K562 (cell line): ENCODE results near the gene ANKRD24. TPM values are rescaled to one million over a fixed set of nuclear protein-coding genes. Genes with fewer than 3 reads are reported as not detected.

Experiments
- BACH1 ChIP-seq: fragments of 200-800 bp; sonication (Bioruptor generic); IDR thresholded peaks from 2 replicates; pipeline ENCODE4 v1.6.1; 2016; ENCODE audit warnings: missing genetic modification characterization, missing compliant biosample characterization
- POLR2G ChIP-seq: fragments of 200-400 bp; formaldehyde crosslinking; IDR thresholded peaks from 2 replicates; pipeline ENCODE4 v1.6.1; 2017; ENCODE audit warnings: low read depth, mild to moderate bottlenecking, antibody characterized with exemption, low read length, moderate library complexity
- RBBP5 ChIP-seq: fragments of 200-600 bp; sonication (generic); IDR thresholded peaks from 2 replicates; pipeline ENCODE4 v1.6.1; 2012; ENCODE audit warnings: borderline replicate concordance, mild to moderate bottlenecking, low read length, control low read depth, inconsistent platforms; ENCODE audit not compliant: insufficient read depth, poor library complexity, severe bottlenecking
- SMARCA5 ChIP-seq: fragments of 450-650 bp; IDR thresholded peaks from 2 replicates; pipeline ENCODE4 v1.6.1; 2016
- SMARCE1 ChIP-seq: fragments of 450-650 bp; IDR thresholded peaks from 2 replicates; pipeline ENCODE4 v1.7.1; 2016; ENCODE audit warnings: mild to moderate bottlenecking
- TARDBP ChIP-seq: fragments of 450-650 bp; IDR thresholded peaks from 2 replicates; pipeline ENCODE4 v1.6.1; 2016
- YY1 ChIP-seq, 3 experiments: IDR thresholded peaks; 2 replicates each; pipeline ENCODE4 v1.6.1; 2011; ENCODE audit warnings: low read length in 2 of 3, mild to moderate bottlenecking in 2 of 3, moderate library complexity in 2 of 3, borderline replicate concordance in 1 of 3, control low read depth in 1 of 3, low read depth in 1 of 3; ENCODE audit not compliant: insufficient read depth in 3 of 3, insufficient replicate concordance in 2 of 3, control insufficient read depth in 1 of 3, insufficient read length in 1 of 3; ENCODE audit errors: extremely low read depth in 1 of 3
- ZNF232 ChIP-seq: sonication (generic); formaldehyde crosslinking; IDR thresholded peaks from 2 replicates; pipeline ENCODE4 v1.8.0; 2022; ENCODE audit warnings: mild to moderate bottlenecking, missing genetic modification reagents
- ZNF75A ChIP-seq: fragments of 450-650 bp; formaldehyde crosslinking; IDR thresholded peaks from 2 replicates; pipeline ENCODE4 v1.4.0; 2020; ENCODE audit warnings: mild to moderate bottlenecking
- polyA plus RNA-seq, 8 experiments: library from polyadenylated mRNA; depleted of rRNA in 4 of 8; stranded (reverse) in 5 of 8; unstranded in 3 of 8; fragments of >200 nt; fragmentation: Nextera tagmentation in 2 of 8; fragmentation: Illumina TruSeq in 1 of 8; extraction: Ambion mirVana in 2 of 8; extraction: Trizol in 1 of 8; gene quantifications; 2 replicates each; pipeline versions ENCODE4 v1.2.1 to v1.2.3, GENCODE V29; 2011 to 2014; ENCODE audit warnings: inconsistent platforms in 1 of 8, missing spikeins in 1 of 8
- total RNA-seq, 7 experiments: library from RNA; depleted of rRNA in 6 of 7; stranded (reverse); fragments of >200 nt in 6 of 7; fragmentation: Illumina TruSeq in 2 of 7; extraction: Trizol in 2 of 7; gene quantifications; 2 replicates each; pipeline versions ENCODE4 v1.2.1 to v1.2.3, GENCODE V29; 2011 to 2021; ENCODE audit warnings: low replicate concordance in 1 of 7
- TF ChIP-seq, protein P1 (sequence below): sonication (generic); formaldehyde crosslinking; IDR thresholded peaks from 2 replicates; pipeline ENCODE4 v1.8.0; 2022; ENCODE audit warnings: mild to moderate bottlenecking, missing genetic modification reagents, borderline replicate concordance
- TF ChIP-seq, protein P2 (sequence below): sonication (generic); formaldehyde crosslinking; IDR thresholded peaks from 2 replicates; pipeline ENCODE4 v1.9.0; 2022; ENCODE audit warnings: mild to moderate bottlenecking, missing genetic modification reagents
- TF ChIP-seq, protein P3 (sequence below), 3 experiments: IDR thresholded peaks in 2 of 3; conservative IDR thresholded peaks in 1 of 3; 2 replicates each; pipeline ENCODE4 v1.5.1; 2011 to 2012; ENCODE audit warnings: low read length in 3 of 3, mild to moderate bottlenecking in 3 of 3, control low read depth in 2 of 3, improper control_type of control experiment in 1 of 3, inconsistent platforms in 1 of 3, low read depth in 1 of 3, mixed read lengths in 1 of 3, moderate library complexity in 1 of 3; ENCODE audit not compliant: insufficient read depth in 2 of 3
- TF ChIP-seq, protein P4 (sequence below): sonication (generic); formaldehyde crosslinking; IDR thresholded peaks from 2 replicates; pipeline ENCODE4 v1.8.1; 2023; ENCODE audit warnings: mild to moderate bottlenecking, missing genetic modification reagents
- TF ChIP-seq, protein P5 (sequence below): fragments of 450-650 bp; IDR thresholded peaks from 2 replicates; pipeline ENCODE4 v1.7.0; 2016; ENCODE audit warnings: borderline replicate concordance
- TF ChIP-seq, protein P6 (sequence below): fragments of 200-800 bp; sonication (Bioruptor generic); IDR thresholded peaks from 2 replicates; pipeline ENCODE4 v1.6.1; 2017; ENCODE audit warnings: missing genetic modification characterization, missing compliant biosample characterization

ANKRD24 gene
- total and polyA plus RNA-seq, 9 of the 15 experiments (the other 6 are each of a cell fraction or from before 2014, with no cell fraction given): 0.07 to 0.12 (median 0.09) TPM; not detected in 5

DNA sequence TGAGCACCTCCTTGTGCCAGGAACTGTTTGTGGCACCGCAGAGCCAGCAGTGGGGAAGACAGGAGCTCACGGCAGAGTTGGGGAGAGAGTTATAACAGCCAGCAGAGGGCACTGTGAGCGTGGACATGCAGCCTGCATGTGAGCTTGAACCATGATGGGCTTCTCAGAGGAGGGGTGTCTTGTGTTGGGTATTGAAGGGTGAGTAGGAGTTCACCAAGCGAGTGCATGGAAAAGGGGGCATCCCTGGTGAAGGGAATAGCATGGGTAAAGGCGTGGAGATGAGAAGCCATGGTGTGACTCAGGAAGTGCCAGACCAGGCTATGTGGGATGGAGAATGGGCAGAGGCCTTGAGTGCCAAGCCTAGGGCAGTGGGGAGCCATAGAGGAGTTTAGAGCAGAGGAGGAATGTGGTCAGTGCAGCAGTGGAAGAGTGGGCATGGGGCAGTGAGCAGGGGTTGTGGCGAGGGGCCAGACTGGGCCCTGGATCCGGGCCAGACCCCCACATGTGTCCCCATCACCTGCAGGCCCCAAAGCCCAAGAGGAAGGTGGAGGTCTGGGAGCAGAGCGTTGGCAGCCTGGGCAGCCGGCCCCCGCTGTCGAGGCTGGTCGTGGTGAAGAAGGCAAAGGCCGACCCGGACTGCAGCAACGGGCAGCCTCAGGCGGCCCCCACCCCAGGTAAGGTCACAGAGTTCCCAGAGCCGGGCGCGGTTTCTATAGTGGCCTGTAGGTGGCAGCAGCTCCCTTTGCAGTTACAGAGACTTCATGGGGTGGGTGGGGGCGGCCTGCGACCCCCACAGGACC, 84.8 kb downstream of the ANKRD24 start (continued):
- TF ChIP-seq, protein P1, sequence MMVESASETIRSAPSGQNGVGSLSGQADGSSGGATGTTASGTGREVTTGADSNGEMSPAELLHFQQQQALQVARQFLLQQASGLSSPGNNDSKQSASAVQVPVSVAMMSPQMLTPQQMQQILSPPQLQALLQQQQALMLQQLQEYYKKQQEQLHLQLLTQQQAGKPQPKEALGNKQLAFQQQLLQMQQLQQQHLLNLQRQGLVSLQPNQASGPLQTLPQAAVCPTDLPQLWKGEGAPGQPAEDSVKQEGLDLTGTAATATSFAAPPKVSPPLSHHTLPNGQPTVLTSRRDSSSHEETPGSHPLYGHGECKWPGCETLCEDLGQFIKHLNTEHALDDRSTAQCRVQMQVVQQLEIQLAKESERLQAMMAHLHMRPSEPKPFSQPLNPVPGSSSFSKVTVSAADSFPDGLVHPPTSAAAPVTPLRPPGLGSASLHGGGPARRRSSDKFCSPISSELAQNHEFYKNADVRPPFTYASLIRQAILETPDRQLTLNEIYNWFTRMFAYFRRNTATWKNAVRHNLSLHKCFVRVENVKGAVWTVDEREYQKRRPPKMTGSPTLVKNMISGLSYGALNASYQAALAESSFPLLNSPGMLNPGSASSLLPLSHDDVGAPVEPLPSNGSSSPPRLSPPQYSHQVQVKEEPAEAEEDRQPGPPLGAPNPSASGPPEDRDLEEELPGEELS (CRISPR knock-in tag): peak; percentile 55; the same call in 1 of the 2 replicates
- TF ChIP-seq SMARCA5: peak; percentile 98
- peak; percentile 44 for TF ChIP-seq POLR2G
- TF ChIP-seq RBBP5: no peak
- no peak for TF ChIP-seq ZNF232 (CRISPR knock-in tag)
- TF ChIP-seq, protein P2, sequence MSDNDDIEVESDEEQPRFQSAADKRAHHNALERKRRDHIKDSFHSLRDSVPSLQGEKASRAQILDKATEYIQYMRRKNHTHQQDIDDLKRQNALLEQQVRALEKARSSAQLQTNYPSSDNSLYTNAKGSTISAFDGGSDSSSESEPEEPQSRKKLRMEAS (CRISPR knock-in tag): 0 out of 2 replicates have a peak, but pooled peaks have one; percentile 10
- TF ChIP-seq ZNF75A: no peak
- TF ChIP-seq TARDBP: no peak
- TF ChIP-seq, protein P3, sequence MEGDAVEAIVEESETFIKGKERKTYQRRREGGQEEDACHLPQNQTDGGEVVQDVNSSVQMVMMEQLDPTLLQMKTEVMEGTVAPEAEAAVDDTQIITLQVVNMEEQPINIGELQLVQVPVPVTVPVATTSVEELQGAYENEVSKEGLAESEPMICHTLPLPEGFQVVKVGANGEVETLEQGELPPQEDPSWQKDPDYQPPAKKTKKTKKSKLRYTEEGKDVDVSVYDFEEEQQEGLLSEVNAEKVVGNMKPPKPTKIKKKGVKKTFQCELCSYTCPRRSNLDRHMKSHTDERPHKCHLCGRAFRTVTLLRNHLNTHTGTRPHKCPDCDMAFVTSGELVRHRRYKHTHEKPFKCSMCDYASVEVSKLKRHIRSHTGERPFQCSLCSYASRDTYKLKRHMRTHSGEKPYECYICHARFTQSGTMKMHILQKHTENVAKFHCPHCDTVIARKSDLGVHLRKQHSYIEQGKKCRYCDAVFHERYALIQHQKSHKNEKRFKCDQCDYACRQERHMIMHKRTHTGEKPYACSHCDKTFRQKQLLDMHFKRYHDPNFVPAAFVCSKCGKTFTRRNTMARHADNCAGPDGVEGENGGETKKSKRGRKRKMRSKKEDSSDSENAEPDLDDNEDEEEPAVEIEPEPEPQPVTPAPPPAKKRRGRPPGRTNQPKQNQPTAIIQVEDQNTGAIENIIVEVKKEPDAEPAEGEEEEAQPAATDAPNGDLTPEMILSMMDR (IDR thresholded peaks at IDR 0.05 in 2 of 3, conservative IDR thresholded peaks at IDR 0.05 in 1 of 3; ENCODE audit: insufficient read depth in 2 of 3, low read depth in 1 of 3, low read length in 3 of 3): peak; percentile 88 to 93 (median 91)
- TF ChIP-seq, protein P4, sequence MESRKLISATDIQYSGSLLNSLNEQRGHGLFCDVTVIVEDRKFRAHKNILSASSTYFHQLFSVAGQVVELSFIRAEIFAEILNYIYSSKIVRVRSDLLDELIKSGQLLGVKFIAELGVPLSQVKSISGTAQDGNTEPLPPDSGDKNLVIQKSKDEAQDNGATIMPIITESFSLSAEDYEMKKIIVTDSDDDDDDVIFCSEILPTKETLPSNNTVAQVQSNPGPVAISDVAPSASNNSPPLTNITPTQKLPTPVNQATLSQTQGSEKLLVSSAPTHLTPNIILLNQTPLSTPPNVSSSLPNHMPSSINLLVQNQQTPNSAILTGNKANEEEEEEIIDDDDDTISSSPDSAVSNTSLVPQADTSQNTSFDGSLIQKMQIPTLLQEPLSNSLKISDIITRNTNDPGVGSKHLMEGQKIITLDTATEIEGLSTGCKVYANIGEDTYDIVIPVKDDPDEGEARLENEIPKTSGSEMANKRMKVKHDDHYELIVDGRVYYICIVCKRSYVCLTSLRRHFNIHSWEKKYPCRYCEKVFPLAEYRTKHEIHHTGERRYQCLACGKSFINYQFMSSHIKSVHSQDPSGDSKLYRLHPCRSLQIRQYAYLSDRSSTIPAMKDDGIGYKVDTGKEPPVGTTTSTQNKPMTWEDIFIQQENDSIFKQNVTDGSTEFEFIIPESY (CRISPR knock-in tag): peak; percentile 43; the same call in 1 of the 2 replicates
- TF ChIP-seq, protein P5, sequence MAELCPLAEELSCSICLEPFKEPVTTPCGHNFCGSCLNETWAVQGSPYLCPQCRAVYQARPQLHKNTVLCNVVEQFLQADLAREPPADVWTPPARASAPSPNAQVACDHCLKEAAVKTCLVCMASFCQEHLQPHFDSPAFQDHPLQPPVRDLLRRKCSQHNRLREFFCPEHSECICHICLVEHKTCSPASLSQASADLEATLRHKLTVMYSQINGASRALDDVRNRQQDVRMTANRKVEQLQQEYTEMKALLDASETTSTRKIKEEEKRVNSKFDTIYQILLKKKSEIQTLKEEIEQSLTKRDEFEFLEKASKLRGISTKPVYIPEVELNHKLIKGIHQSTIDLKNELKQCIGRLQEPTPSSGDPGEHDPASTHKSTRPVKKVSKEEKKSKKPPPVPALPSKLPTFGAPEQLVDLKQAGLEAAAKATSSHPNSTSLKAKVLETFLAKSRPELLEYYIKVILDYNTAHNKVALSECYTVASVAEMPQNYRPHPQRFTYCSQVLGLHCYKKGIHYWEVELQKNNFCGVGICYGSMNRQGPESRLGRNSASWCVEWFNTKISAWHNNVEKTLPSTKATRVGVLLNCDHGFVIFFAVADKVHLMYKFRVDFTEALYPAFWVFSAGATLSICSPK: 0 out of 2 replicates have a peak, but pooled peaks have one; percentile 19
- TF ChIP-seq SMARCE1: no peak
- peak in 2 of 3 experiments; percentile 8 to 18 for TF ChIP-seq YY1 (IDR thresholded peaks at IDR 0.05; ENCODE audit: borderline replicate concordance in 1 of 3, control insufficient read depth in 1 of 3, extremely low read depth in 1 of 3, insufficient read depth in 3 of 3, insufficient read length in 1 of 3, insufficient replicate concordance in 2 of 3, low read depth in 1 of 3, low read length in 2 of 3)
- no peak for TF ChIP-seq BACH1
- TF ChIP-seq, protein P6, sequence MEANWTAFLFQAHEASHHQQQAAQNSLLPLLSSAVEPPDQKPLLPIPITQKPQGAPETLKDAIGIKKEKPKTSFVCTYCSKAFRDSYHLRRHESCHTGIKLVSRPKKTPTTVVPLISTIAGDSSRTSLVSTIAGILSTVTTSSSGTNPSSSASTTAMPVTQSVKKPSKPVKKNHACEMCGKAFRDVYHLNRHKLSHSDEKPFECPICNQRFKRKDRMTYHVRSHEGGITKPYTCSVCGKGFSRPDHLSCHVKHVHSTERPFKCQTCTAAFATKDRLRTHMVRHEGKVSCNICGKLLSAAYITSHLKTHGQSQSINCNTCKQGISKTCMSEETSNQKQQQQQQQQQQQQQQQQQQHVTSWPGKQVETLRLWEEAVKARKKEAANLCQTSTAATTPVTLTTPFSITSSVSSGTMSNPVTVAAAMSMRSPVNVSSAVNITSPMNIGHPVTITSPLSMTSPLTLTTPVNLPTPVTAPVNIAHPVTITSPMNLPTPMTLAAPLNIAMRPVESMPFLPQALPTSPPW (CRISPR knock-in tag): peak; percentile 42
